ENCODE results near the gene ANKRD9.

The ANKRD9 gene

GRCh38 chr14:102452302-102452701, 57.3 kb downstream of the ANKRD9 start:
- Histone ChIP-seq H3K27ac (ENCODE audit: low read depth, low read length, poor library complexity, severe bottlenecking) (no peak overlapping the region), H3K79me2 (ENCODE audit: insufficient read depth, low read length) (no peaks in the 10 kb centered on the region), H3K4me1 (ENCODE audit: insufficient read depth, low read length, severe bottlenecking) (no peaks in the 10 kb centered on the region), H3K9ac (ENCODE audit: low read length) (no peak overlapping the region), H3F3A (ENCODE audit: insufficient read depth, low read length) (no peaks in the 10 kb centered on the region), H3K36me3 (ENCODE audit: insufficient read depth, low read length) (no peaks in the 10 kb centered on the region), H3K9me3 (ENCODE audit: low read length) (no peaks in the 10 kb centered on the region), H3K4me3 (ENCODE audit: low read depth, low read length, poor library complexity, severe bottlenecking) (no peak overlapping the region), H3K9me2 (ENCODE audit: low read depth, low read length) (no peaks in the 10 kb centered on the region), H3K27me3 (ENCODE audit: insufficient read depth, low read length) (no peaks in the 10 kb centered on the region), H2AFZ (ENCODE audit: low read length) (no peak overlapping the region), H3K4me2 (ENCODE audit: low read length) (no peak overlapping the region), H4K20me1 (ENCODE audit: insufficient read depth, low read length) (no peaks in the 10 kb centered on the region)
- TF ChIP-seq CTCF (IDR thresholded peaks at IDR 0.05; ENCODE audit: low read length) (no peak), EZH2 (IDR thresholded peaks at IDR 0.05; ENCODE audit: borderline replicate concordance, low read length) (no peak)

Data from OCI-LY1 (cell line).